C1 segment of cervical spinal cord (tissue), 14 donors: ENCODE results near the gene PRKCQ.
A peak's percentile ranks its signal among the peaks of the same experiment; 100 is the strongest.

Experiments used
- DNase-seq, 14 donors: peaks; one replicate each; lab custom pipeline; 2025; lab: John Stamatoyannopoulos, UW

Gene PRKCQ

GRCh38 chr10:6579904-6580278 is at the start of gene PRKCQ:
Gene PRKCQ (minus strand): TSS chr10:6580276. CDS start chr10:6515135, 65,141 bp downstream.
- DNase-seq: peak in 6 of 14 donors; percentile 35 to 76 (median 72)

DNA sequence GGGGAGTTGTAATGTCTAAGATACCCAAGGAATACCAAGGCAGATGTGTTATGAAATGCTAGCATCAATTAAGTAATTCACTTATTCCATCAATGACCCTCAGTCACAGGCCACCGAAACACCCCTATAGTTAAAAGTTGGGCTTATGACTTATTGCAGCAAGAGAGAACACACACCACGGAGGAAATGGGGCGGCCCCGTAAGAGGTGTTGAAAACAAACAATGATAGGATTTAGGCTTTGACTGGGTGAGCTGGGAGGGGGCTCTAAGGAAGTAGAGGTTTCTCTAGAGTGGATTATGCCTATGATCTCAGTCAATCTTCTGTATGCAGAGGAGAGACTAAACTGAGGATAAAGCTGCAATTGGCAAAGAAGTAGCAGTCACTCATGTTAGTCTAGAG is 45.4 kb upstream of the PRKCQ start:
- no peak for DNase-seq

- DNase-seq: no peak
Measured at GRCh38 chr10:6624392-6624791, 44.3 kb upstream of the PRKCQ start.

GRCh38 chr10:6622921-6623320 is 42.8 kb upstream of the PRKCQ start:
- DNase-seq: no peak

DNA sequence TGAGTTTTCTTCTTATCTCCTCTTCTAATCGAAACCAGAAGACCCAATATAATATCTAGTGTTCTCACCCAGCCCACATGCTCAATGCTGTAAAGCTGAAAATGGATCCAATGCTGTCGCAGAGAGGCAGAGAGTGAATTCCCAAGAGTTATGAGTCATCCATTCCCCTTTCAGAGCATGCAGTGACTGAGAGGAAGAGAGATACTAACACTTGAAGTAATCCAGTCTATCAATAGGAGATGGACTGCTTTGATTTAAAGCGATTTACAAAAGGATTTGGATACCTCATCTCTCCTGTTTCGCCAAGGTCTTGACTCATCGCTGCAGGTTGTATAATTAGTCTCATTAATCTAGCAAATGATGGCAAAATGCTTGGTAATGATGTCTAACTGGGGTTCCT is 41.5 kb upstream of the PRKCQ start:
- DNase-seq: no peak

DNA sequence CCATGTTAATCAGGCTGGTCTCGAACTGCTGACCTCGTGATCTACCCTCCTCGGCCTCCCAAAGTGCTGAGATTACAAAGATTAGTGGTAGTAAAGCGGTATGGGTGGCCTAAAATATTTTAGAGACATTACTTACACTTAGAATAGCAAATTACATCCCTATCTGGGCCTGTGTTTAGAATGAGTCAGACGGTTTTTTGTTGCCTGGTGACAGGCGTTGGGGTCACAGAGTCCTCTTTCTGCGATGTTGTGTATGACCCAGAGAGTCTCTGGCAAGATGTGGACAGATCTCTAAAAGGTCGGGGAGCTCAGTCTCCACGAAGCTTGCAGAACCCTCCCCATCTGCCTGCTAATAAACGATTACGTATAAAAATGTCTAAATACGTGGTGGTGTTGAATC is 39.6 kb upstream of the PRKCQ start:
- no peak for DNase-seq

DNA sequence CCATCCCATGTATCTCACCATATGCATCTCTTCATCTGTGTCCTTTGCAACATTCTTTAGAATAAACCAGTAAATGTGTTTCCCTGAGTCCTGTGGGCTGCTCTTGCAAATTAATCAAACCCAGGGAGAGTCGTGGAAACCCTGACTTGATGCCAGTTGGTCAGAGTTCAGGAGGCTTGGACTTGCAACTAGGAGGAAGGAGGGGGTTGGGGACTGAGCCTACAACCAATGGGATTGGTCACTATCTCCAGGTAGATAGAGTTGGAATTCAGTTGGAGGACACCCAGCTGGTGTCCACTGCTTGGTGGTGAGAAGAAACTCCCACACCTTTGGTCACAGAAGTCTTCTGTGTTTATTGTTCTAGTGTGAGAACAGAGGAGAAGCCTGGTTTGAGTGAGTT is 38.3 kb upstream of the PRKCQ start:
- no peak for DNase-seq

- no peak for DNase-seq
Measured at GRCh38 chr10:6617309-6618076, 37.4 kb upstream of the PRKCQ start.

DNA sequence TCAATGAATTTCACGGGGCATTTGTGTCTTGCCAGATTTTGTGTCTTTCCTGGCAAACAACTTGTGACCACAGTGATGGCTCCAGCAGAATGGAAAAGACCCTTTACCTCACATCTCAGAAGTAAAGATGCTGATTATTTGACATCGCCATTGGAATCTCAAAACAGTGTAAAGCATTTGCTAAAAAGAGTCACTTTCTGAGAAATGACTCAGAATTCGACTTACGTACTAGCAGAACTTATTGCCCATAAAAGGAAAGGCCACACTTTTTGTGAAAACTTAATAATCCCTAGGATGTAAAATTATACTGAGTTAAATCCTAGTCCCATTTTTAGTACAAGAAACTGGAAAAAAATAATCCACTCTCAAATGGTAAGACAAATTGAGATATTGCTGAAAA is 35.9 kb upstream of the PRKCQ start:
- no peak for DNase-seq

DNA sequence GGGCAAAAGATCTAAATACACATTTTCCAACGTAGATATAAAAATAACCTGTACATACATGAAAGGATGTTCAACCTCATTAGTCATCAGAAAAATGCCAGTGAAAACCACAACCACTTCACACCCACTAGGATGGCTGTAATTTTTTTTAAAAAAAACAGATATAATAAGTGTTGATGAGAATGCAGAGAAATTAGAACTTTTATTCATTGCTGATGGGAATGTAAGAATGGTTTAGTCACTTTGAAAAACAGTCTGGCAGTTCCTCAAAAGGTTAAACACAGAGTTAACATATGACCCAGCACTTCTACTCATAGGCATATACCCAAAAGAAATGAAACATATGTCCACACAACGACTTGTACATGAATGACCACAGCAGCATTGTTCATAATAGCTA is 32.3 kb upstream of the PRKCQ start:
- DNase-seq: no peak

- no peak for DNase-seq
Measured at GRCh38 chr10:6610647-6611046, 30.6 kb upstream of the PRKCQ start.

GRCh38 chr10:6609625-6610024 is 29.5 kb upstream of the PRKCQ start:
- no peak for DNase-seq

GRCh38 chr10:6607778-6608177 is 27.7 kb upstream of the PRKCQ start:
- DNase-seq: peak in 10 of 14 donors; percentile 2 to 63 (median 22)

GRCh38 chr10:6607182-6607581 is 27.1 kb upstream of the PRKCQ start:
- DNase-seq: no peak

DNA sequence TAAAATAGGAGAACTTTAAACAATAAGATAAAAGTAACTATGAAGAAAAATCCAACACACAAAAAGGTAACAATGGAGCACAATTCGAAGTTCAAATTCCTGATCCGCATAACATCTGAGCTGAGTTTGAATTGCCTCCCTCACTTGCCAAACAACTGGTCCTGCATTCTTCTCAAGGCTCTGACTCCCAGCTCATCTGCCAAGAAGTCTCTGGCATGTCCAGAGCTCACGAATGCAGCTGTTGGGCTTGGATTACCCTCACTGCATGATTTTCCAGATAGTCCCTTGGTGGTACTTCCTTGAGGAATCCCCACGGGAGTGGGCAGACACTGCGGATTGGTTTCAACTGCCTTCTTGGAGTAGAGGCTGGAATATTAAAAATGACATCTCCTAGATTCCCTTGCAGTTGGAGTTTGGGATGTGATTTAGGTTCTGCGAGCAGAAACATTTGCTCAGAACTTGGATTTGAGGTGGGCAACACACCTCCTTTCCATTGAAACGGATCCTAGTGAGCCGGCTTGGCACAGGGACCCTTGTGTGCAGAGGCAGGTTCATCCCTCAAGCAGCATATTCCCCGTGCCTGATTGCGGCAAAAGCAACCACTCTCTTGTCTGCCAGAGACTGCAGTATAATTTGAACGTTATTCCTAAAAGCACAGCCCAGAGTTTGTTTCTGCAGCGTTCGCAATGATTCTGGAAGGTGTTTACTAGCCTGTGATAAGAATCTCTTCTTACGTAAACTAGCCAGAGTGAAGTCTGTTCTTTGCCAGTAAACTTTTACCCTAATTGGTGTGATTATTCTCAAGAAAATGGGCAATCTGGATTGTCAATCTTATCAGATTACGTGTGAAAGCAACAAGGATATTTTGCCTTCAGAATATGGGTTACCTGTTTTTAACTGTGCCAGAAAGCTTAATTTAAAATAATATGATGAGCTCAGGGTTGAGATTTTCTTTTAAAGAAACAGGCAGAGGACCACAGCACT is 23.4 kb upstream of the PRKCQ start:
- peak in 3 of 14 donors; percentile 18 to 55 (median 29) for DNase-seq

DNA sequence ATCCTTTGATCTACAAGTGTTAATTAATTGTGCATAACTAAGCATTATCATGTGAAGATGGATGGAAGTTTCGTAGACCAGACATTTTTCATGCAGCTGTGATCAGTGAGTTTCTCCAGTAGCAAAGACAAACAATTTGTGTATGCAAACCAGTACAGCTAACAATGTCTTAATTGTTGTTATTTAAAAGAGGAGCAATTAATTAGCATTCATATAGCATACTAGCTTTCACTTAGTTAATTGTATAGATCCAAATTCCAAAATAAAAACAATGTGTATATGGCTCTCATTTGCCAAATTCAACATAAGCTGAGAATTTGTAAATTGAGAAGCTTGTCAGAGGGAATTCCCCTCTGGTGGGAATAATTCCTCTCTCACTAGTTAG is 22.6 kb upstream of the PRKCQ start:
- DNase-seq: no peak

GRCh38 chr10:6602026-6602699 is 22.1 kb upstream of the PRKCQ start:
- DNase-seq: no peak

- no peak for DNase-seq
Measured at GRCh38 chr10:6601246-6601805, 21.2 kb upstream of the PRKCQ start.

GRCh38 chr10:6600224-6600987 is 20.3 kb upstream of the PRKCQ start:
- DNase-seq: no peak

DNA sequence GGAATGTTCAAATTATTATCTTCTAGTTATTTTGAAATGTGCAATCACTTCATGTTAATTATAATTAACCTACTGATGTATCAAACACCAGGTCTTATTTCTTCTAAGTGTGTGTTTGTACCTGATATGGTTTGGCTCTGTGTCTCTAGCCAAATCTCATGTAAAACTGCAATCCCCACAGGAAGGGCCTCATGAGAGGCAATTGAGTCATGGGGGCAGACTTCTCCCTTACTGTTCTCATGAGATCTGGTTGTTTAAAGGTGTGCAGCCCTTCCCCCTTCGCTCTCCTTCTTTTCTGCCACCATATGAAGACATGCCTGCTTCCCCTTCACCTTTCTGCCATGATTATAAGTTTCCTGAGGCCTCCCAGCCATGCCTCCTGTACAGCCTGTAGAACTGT is 18.6 kb upstream of the PRKCQ start:
- no peak for DNase-seq

DNA sequence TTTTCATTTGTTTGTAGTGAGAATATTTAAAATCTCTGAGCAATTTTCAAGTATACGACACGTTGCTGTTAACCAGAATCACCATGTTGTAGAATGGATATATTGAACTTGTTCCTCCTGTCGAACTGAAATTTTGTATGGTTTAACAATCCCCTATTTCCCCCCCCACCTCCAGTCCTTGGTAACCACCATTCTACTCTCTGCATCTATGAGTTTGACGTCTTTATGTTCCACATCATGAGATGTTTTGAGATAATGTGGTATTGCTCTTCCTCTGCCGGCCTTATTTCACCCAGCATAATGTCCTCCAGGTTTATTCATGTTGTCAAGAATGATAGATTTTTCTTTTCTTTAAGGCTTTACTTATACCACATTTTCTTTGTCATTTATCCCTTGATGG is 17.4 kb upstream of the PRKCQ start:
- no peak for DNase-seq
